NCI-H146 (cell line): ENCODE results near the gene B4GALNT2.
"Not testable (repeated sequence)": the region's sequence is repeated elsewhere in the genome, so short reads cannot be mapped to it uniquely, and the experiment has no call there.

Experiments used
- DNase-seq: peaks from one replicate; lab custom pipeline; 2025; lab: John Stamatoyannopoulos, UW

Gene B4GALNT2

GRCh38 chr17:49121696-49122292 lies 10.8 kb upstream of the B4GALNT2 start:
- DNase-seq = no peak

DNA sequence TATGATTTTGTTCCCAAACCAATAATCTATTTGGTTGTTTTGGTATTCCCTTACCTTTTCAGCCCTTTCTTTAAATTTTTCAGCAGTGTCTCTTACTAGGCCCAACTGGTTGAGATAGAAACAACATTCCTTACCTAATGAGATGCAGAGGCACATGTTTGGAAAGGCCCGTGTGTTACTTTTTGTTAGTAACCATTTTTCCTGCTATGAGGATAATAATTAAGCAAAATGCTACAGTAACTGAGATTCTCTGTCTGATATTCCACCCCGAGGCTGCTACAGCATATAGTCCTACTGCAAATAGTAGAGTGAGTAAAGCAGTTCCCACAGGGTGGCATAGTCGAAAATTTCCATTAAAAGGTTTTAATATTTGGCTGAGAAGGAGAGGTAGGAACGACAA lies 10.0 kb upstream of the B4GALNT2 start:
- no peak for DNase-seq

- DNase-seq = no peak
Measured at GRCh38 chr17:49123061-49123460, 9.5 kb upstream of the B4GALNT2 start.

DNA sequence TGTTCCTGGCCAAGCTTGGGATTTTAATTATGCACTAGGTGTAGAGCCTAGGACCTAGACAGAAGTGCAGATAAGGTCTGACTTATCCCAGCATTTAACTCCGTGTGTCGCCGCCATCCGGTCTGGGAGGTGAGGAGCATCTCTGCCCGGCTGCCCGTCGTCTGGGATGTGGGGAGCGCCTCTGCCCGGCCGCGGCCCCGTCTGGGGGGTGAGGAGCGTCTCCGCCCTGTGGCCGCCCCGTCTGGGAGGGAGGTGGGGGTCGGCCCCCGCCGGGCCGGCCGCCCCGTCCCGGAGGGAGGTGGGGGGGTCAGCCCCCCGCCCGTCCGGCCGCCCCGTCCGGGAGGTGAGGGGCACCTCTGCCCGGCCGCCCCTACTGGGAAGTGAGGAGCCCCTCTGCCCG lies 7.1 kb upstream of the B4GALNT2 start:
- no peak for DNase-seq

GRCh38 chr17:49126183-49126859 lies 6.2 kb upstream of the B4GALNT2 start:
- DNase-seq = not testable (repeated sequence)

- DNase-seq = not testable (repeated sequence)
Measured at GRCh38 chr17:49129359-49129950, 3.1 kb upstream of the B4GALNT2 start.

GRCh38 chr17:49130891-49131290 lies 1.7 kb upstream of the B4GALNT2 start:
- DNase-seq = no peak

- no peak for DNase-seq
Measured at GRCh38 chr17:49132317-49132698, 261 bp upstream of the B4GALNT2 start.

DNA sequence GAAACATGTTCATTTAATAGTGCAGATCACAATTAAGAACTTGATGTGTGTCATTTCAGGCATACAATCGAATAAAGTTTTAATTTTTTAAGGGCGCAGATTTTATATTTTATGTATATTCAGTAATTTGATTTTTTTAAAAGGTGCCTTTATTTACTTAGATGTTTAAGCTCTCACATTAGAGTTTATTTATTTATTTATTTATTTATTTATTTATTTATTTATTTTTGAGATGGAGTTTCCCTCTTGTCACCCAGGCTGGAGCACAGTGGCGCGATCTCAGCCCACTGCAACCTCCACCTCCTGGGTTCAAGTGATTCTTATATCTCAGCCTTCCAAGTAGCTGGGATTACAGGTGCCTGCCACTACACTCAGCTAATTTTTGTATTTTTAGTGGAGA lies 3.8 kb downstream of the B4GALNT2 start:
- no peak for DNase-seq

DNA sequence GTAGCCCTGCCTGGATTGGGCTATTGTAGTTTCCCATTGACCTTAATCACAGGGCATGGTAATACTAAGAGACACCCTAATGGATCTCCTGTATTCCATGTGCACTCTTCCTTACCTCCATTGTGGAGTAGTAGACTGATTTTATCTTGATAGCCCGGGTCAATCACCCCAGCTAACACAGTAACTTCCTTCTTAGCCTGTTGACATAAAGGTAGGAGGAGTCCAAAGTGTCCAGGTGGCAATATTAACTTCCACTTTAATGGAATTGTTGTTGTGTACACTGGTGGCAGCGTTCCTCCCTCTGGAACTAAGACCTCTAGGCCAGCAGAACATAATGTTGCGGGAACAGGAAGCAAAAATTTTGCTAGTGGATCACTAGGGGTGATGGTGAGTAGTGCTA lies 13.1 kb downstream of the B4GALNT2 start:
- DNase-seq = not testable (repeated sequence)

- no peak for DNase-seq
Measured at GRCh38 chr17:49146620-49147306, 14.2 kb downstream of the B4GALNT2 start.

- DNase-seq = no peak
Measured at GRCh38 chr17:49148171-49148570, 15.6 kb downstream of the B4GALNT2 start.

- DNase-seq = no peak
Measured at GRCh38 chr17:49151996-49152395, 19.4 kb downstream of the B4GALNT2 start.

DNA sequence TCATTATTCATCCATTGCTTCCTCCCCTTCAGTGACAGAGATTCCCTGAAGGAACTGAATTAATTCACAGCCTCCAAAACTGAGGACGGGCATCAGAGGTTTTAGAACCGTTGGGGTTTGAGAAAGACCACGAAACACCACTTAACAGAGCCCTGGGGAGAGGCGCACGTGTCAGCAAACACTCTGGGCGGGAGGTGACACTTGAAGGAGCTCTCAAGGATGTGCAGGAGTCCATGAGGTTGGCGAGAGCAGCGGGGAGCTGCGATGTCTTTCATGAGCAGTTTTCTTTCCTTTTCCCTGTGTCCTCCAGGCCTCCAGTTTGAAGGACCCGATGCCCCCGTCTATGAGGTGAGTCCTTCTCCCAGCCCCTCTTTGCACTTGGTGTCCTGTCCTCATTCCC lies 23.7 kb downstream of the B4GALNT2 start:
- DNase-seq = no peak

DNA sequence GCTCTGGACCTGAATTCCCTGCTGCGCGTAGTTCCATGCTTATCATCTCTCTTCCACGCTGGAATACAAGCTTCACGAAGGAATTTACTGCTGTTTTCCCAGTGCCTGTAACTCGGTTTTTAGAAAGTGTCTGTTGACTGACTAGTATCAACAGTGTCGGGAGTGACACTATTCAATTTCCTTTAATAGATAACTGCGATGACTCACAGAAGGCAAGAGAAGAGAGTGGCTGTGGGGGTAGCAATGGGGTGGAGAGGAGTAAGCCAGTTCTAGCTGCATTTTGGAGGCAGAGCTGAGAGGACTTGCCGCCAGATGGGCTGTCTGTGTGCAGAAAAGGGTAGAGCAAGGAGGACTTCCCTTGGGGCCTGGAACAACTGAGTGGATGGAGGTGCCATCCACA lies 25.2 kb downstream of the B4GALNT2 start:
- no peak for DNase-seq

- DNase-seq = no peak
Measured at GRCh38 chr17:49162866-49163265, 30.3 kb downstream of the B4GALNT2 start.

GRCh38 chr17:49165143-49165542 lies 32.6 kb downstream of the B4GALNT2 start:
- no peak for DNase-seq

DNA sequence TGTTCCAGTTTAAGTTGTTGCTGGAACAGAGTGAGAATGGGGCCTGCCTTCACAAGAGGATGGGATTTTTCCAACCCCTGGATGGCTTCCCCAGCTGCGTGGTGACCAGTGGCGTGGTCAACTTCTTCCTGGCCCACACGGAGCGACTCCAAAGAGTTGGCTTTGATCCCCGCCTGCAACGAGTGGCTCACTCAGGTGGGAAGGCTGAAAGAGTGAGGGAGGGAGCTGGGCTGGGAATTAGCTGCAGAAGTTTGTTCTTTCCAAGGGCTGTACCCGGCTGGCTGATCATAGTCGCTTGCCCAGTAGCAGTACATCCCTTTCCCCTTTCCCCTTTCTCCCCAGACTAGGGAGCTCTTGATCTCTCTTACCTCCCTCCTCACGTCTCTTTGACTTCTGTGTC lies 36.1 kb downstream of the B4GALNT2 start:
- DNase-seq = no peak

GRCh38 chr17:49170216-49170615 lies 37.6 kb downstream of the B4GALNT2 start:
- DNase-seq = no peak

- not testable (repeated sequence) for DNase-seq
Measured at GRCh38 chr17:49170711-49171110, 38.1 kb downstream of the B4GALNT2 start.

GRCh38 chr17:49175978-49176377 lies 43.4 kb downstream of the B4GALNT2 start:
- not testable (repeated sequence) for DNase-seq

DNA sequence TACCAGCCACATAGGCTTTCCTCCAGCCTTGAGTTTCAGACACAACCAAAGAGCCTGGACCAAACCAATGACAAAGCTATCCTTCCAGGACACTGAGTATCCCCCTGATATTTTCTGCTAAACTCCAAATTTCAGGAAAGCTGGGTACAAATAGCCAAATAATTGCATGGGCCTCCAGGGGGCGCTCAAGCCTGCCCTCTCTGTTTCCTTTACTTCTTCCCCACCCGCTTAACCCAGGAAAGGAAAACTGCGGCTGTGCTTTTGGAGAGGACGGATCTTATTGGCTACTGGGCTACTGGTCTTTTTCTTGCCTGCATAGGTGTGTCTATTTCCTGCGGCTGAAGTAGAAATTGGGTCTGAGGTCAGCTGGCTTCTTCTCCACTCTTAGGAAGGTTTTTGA lies 47.7 kb downstream of the B4GALNT2 start:
- DNase-seq = peak; percentile 7
